GM12865 (cell line): ENCODE measurements around the gene MAP3K3.
"Not testable (repeated sequence)": the region's sequence is repeated elsewhere in the genome, so short reads cannot be mapped to it uniquely, and the experiment has no call there.

Source experiments
- DNase-seq: peaks from one replicate; pipeline ENCODE4 v3.0.0; 2010; ENCODE audit warnings: low read depth
- H3K4me3 ChIP-seq: 2 replicates; pipeline ENCODE4 v1.5.1; 2011; ENCODE audit warnings: mild to moderate bottlenecking, low read depth, low read length, control low read depth
- TF ChIP-seq, protein P1 (sequence below): IDR thresholded peaks from 2 replicates; pipeline ENCODE4 v1.5.1; 2011; ENCODE audit warnings: low read length, control low read depth, low read depth, inconsistent platforms; ENCODE audit not compliant: insufficient read depth; ENCODE audit errors: missing control alignments

Gene MAP3K3

GRCh38 chr17:63714550-63715277 is 92.5 kb downstream of the MAP3K3 start:
- TF ChIP-seq, protein P1, sequence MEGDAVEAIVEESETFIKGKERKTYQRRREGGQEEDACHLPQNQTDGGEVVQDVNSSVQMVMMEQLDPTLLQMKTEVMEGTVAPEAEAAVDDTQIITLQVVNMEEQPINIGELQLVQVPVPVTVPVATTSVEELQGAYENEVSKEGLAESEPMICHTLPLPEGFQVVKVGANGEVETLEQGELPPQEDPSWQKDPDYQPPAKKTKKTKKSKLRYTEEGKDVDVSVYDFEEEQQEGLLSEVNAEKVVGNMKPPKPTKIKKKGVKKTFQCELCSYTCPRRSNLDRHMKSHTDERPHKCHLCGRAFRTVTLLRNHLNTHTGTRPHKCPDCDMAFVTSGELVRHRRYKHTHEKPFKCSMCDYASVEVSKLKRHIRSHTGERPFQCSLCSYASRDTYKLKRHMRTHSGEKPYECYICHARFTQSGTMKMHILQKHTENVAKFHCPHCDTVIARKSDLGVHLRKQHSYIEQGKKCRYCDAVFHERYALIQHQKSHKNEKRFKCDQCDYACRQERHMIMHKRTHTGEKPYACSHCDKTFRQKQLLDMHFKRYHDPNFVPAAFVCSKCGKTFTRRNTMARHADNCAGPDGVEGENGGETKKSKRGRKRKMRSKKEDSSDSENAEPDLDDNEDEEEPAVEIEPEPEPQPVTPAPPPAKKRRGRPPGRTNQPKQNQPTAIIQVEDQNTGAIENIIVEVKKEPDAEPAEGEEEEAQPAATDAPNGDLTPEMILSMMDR = no peak
- no peak overlapping the region for H3K4me3 ChIP-seq
- no peak for DNase-seq

DNA sequence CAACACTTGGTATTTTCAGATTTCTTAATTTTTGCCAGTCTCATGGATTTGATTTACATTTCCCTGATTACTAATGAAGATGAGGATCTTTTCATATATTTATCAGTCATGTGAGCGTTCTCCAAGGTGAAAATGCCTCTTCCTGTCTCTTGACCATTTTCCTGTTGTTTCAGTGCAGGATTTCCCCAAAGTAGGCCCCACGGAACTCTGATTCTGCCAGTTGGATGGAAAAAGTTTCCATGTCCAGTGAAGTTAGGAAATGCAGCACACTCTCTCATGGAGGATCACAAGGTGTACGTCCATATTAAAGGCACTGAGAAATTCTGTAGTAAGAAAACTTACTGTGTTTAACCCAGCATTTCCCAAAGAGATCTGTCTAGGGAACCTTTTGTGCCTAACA is 94.2 kb downstream of the MAP3K3 start:
- TF ChIP-seq, protein P1 = no peak
- DNase-seq = no peak

GRCh38 chr17:63718988-63719387 is 96.8 kb downstream of the MAP3K3 start:
- no peak for DNase-seq
- TF ChIP-seq, protein P1 = no peak
- no peak overlapping the region for H3K4me3 ChIP-seq

More for the DNA sequence above, 94.2 kb downstream of the MAP3K3 start:
- no peak overlapping the region for H3K4me3 ChIP-seq

DNA sequence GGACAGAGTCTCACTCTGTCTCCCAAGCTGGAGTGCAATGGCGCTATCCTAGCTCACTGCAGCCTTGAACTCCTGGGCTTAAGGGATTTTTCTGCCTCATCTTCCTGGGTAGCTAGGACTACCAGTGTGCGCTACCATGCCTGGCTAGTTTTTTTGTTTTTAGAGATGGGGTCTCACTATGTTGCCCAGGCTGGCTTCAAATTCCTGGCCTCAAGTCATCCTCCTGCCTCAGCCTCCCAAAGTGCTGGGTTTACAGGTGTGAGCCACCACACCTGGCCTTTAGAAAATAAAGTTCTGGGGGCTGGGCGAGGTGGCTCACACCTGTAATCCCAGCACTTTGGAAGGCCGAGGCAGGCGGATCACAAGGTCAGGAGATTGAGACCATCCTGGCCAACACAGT is 98.0 kb downstream of the MAP3K3 start:
- DNase-seq, H3K4me3 ChIP-seq: not testable (repeated sequence)

GRCh38 chr17:63722403-63722802 is 100.2 kb downstream of the MAP3K3 start:
- no peak for DNase-seq
- TF ChIP-seq, protein P1 = no peak
- no peak overlapping the region for H3K4me3 ChIP-seq

DNA sequence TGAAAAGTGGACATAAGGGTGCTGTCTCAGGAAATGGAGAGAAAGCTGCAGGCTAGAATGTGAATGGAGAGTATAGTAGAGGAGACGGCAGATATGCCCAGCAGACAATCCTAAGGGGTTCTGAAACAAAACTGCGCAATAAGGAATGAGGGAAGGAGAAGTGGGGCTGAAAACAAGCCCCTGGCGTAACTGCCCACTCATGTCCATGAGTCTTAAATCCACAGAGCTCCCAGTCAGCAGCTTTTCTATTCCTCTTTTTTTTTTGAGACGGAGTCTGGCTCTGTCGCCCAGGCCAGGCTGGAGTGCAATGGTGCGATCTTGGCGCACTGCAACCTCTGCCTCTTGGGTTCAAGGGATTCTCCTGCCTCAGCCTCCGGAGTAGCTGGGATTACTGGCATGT is 113.5 kb downstream of the MAP3K3 start:
- TF ChIP-seq, protein P1 = no peak
- DNase-seq = no peak

GRCh38 chr17:63740464-63741142 is 118.4 kb downstream of the MAP3K3 start:
- DNase-seq = peak; percentile 5
- TF ChIP-seq, protein P1 = no peak
- H3K4me3 ChIP-seq = peak overlapping the region; percentile 95

More for the DNA sequence above, 113.5 kb downstream of the MAP3K3 start:
- H3K4me3 ChIP-seq = no peak overlapping the region
